OCI-LY3 (cell line): Measurements from ENCODE around the gene ID2.

Experiments used
- CTCF ChIP-seq: fragments of 200-600, 300-600 bp; sonication (generic); IDR thresholded peaks from 2 replicates; pipeline ENCODE4 v1.5.1; 2014; ENCODE audit warnings: antibody characterized with exemption, low read length, low read depth
- EZH2phosphoT487 ChIP-seq: fragments of 200-600 bp; shearing (Covaris generic); IDR thresholded peaks from 2 replicates; pipeline ENCODE4 v1.6.1; 2018; ENCODE audit warnings: antibody characterized with exemption, mixed run types, low read depth

- TF ChIP-seq EZH2phosphoT487, result no peak
- no peak for TF ChIP-seq CTCF
Observed at GRCh38 chr2:8667896-8668512, 13.9 kb upstream of the ID2 start.
